GM18861 (cell line): Measurements from ENCODE around the gene PCNX2.

Experiments used
- ATAC-seq: cut with Tn5 transposase; IDR thresholded peaks from one replicate; pipeline ENCODE4 v1.9.1; 2021; ENCODE audit not compliant: unreplicated experiment

The PCNX2 gene

GRCh38 chr1:232943679-232944252 lies 351.8 kb downstream of the PCNX2 start:
- peak; percentile 39 for ATAC-seq

GRCh38 chr1:232942413-232943294 lies 352.9 kb downstream of the PCNX2 start:
- ATAC-seq, result no peak

GRCh38 chr1:232940262-232940661 lies 355.3 kb downstream of the PCNX2 start:
- peak; percentile 74 for ATAC-seq

DNA sequence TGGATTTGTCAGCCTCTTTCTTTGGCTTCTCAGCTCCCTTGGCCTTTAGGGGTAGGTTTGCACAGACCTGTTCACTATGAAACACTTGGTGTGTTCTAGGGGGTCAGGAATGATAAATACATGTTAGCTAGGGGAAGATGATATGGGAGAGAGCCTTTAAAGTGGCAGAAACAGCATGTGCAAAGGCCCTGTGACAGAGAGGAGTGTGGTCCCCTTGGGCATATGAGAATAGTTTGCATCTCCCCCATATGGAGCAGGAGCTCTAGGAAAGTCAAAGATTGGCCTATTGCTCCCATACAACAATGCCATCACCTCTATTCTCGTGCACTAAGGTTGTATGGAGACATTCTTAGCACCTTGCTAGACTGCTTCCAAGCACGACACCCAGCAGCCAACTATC lies 355.8 kb downstream of the PCNX2 start:
- ATAC-seq, result no peak

DNA sequence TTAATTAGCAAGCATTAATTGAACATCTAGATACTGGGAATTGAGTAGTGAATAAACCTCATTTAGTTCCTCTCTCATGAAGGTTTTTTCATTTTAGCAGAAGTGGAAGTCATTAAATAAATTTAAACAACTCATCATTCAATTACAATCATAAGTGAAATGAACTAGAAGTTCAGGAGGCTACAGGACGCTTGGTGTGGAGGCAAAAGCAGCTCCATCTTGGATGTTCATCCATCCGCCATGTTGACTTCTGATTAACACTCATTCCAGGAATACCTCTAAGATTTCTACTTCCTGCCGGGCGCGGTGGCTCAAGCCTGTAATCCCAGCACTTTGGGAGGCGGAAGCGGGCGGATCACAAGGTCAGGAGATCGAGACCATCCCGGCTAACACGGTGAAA lies 356.6 kb downstream of the PCNX2 start:
- ATAC-seq, result no peak

DNA sequence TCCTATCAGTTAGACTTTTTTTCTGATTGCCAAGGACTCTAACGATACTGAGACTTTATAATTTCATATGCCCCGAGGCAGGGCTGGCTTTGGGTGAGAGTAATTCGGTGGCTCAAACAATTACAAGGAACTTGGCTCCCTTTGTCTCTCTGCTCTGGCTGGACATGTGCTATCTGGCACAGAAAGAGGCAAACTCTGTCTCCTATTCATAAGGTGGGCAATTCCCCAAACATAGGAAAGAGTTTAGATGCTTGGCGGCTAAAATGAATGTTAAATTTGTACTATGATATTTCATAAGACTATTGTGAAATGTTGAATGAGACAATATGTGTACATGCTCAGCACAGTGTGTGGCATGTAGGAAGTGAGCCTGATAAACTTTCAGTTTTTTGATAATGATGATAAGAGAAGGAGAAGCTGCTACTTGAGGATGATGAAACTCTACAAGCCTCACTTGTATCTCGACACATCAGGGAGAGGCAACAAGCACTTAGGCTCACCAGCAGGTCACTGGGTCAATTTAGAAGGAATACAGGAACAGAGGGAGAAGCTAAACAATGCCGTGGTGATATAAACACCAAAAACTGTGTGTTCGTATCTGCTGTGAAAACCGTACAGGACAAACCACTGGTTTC lies 357.7 kb downstream of the PCNX2 start:
- ATAC-seq, result no peak

DNA sequence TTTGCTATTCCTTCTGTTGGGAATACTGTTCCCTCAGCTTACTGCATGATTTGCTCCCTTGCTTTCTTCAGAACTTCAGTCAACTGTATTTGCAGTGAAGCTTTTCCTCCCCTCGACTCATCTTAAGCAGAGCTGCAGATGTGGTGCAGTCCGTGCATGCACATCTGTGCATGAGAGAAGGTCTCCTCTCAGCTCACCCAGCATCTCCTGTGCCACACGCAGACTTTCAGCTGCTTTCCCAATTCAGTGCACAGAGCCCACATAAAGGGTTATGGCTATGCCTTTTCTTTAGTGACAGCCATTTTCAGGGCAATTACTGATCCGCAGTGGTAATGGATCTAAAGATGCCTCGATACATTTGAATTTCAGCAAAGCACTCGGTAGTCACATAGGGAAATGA lies 358.6 kb downstream of the PCNX2 start:
- no peak for ATAC-seq
